HL-60/S4 treated with phorbol 12-myristate 13-acetate at 8.2 ng/mL for 4 days and 3 days (cell line): Measurements from ENCODE around the gene PAPSS2.
"Not testable (repeated sequence)": the region's sequence is repeated elsewhere in the genome, so short reads cannot be mapped to it uniquely, and the experiment has no call there.

Source experiments
- in situ Hi-C: fragments of 300-500 bp; cut with MboI; formaldehyde crosslinking; loops from 2 replicates; pipeline ENCODE4 v1.15.0; 2022; ENCODE audit warnings: low sequenced_read_pairs

The PAPSS2 gene

GRCh38 chr10:87642486-87642885 is 17.2 kb upstream of the PAPSS2 start:
- in situ Hi-C loops: no loop called here

- in situ Hi-C loops: no loop called here
Measured at GRCh38 chr10:87642988-87643387, 16.7 kb upstream of the PAPSS2 start.

GRCh38 chr10:87643920-87644319 is 15.8 kb upstream of the PAPSS2 start:
- in situ Hi-C loops: no loop called here

- in situ Hi-C loops: not testable (repeated sequence)
Measured at GRCh38 chr10:87644500-87644899, 15.2 kb upstream of the PAPSS2 start.

- in situ Hi-C loops: no loop called here
Measured at GRCh38 chr10:87646192-87646909, 13.3 kb upstream of the PAPSS2 start.

- in situ Hi-C loops: no loop called here
Measured at GRCh38 chr10:87646935-87647334, 12.7 kb upstream of the PAPSS2 start.

- in situ Hi-C loops: no loop called here
Measured at GRCh38 chr10:87650838-87651589, 8.7 kb upstream of the PAPSS2 start.

- in situ Hi-C loops: no loop called here
Measured at GRCh38 chr10:87651801-87652200, 7.9 kb upstream of the PAPSS2 start.

- in situ Hi-C loops: no loop called here
Measured at GRCh38 chr10:87652261-87652660, 7.4 kb upstream of the PAPSS2 start.

- in situ Hi-C loops: no loop called here
Measured at GRCh38 chr10:87654212-87654611, 5.5 kb upstream of the PAPSS2 start.

GRCh38 chr10:87656431-87657072 is 3.1 kb upstream of the PAPSS2 start:
- in situ Hi-C loops: no loop called here

GRCh38 chr10:87657371-87657770 is 2.3 kb upstream of the PAPSS2 start:
- in situ Hi-C loops: no loop called here

GRCh38 chr10:87658321-87658795 is 1.3 kb upstream of the PAPSS2 start:
- in situ Hi-C loops: no loop called here

GRCh38 chr10:87658858-87659555 is 671 bp upstream of the PAPSS2 start:
- in situ Hi-C loops: no loop called here

GRCh38 chr10:87660484-87661133 is 931 bp downstream of the PAPSS2 start:
- in situ Hi-C loops: no loop called here

GRCh38 chr10:87661861-87662785 is 2.4 kb downstream of the PAPSS2 start:
- in situ Hi-C loops: no loop called here

GRCh38 chr10:87664276-87664701 is 4.6 kb downstream of the PAPSS2 start:
- in situ Hi-C loops: no loop called here

GRCh38 chr10:87667493-87667892 is 7.8 kb downstream of the PAPSS2 start:
- in situ Hi-C loops: no loop called here

GRCh38 chr10:87668324-87669074 is 8.8 kb downstream of the PAPSS2 start:
- in situ Hi-C loops: no loop called here
